Chondrocyte (in vitro differentiated cells): ENCODE results near the gene SYNPO2. TPM values are rescaled to one million over a fixed set of nuclear protein-coding genes. Genes with fewer than 3 reads are reported as not detected.
A peak's percentile ranks its signal among the peaks of the same experiment; 100 is the strongest.
"Not testable (repeated sequence)": the region's sequence is repeated elsewhere in the genome, so short reads cannot be mapped to it uniquely, and the experiment has no call there.

Source experiments
- DNase-seq: peaks from one replicate; pipeline ENCODE4 v3.0.0; 2021; ENCODE audit warnings: mixed read lengths, low spot score
- H3K27ac Mint-ChIP-seq: one replicate; pipeline ENCODE4 v1.8.0; 2021; ENCODE audit warnings: mild to moderate bottlenecking, moderate library complexity, mixed read lengths; ENCODE audit not compliant: unreplicated experiment
- H3K27me3 Mint-ChIP-seq: 2 replicates; pipeline ENCODE4 v1.8.0; 2021; ENCODE audit warnings: low read depth, mixed read lengths
- H3K36me3 Mint-ChIP-seq: 2 replicates; pipeline ENCODE4 v1.8.0; 2021; ENCODE audit warnings: low read depth, mixed read lengths
- H3K4me1 Mint-ChIP-seq: 2 replicates; pipeline ENCODE4 v1.8.0; 2021; ENCODE audit warnings: low read depth, mild to moderate bottlenecking, mixed read lengths
- H3K4me3 Mint-ChIP-seq: one replicate; pipeline ENCODE4 v1.8.0; 2021; ENCODE audit warnings: mild to moderate bottlenecking, moderate library complexity, mixed read lengths; ENCODE audit not compliant: unreplicated experiment
- H3K9me3 Mint-ChIP-seq: 2 replicates; pipeline ENCODE4 v1.8.0; 2021; ENCODE audit warnings: low read depth, mixed read lengths
- CTCF ChIP-seq: fragments of 200-600 bp; sonication (generic); IDR thresholded peaks from 2 replicates; pipeline ENCODE4 v1.5.0; 2021; ENCODE audit warnings: antibody characterized with exemption, mild to moderate bottlenecking, moderate library complexity
- total RNA-seq: library from RNA; stranded (reverse); gene quantifications from 3 replicates; pipeline ENCODE4 v1.2.1, GENCODE V29; 2021

The SYNPO2 gene
- total RNA-seq, 1 donor from 2014 or later, result 21.5 TPM

GRCh38 chr4:119005928-119006460 is 117.3 kb downstream of the SYNPO2 start:
- no peak for DNase-seq
- H3K4me1 Mint-ChIP-seq, result peaks cover 14% of the 10 kb centered on the region
- no peaks in the 10 kb centered on the region for H3K27me3 Mint-ChIP-seq
- no peak for TF ChIP-seq CTCF
- H3K36me3 Mint-ChIP-seq, result no peaks in the 10 kb centered on the region
- peaks cover 2% of the 10 kb centered on the region for H3K9me3 Mint-ChIP-seq
- H3K4me3 Mint-ChIP-seq, result no peak overlapping the region
- peak overlapping the region; percentile 13 for H3K27ac Mint-ChIP-seq

GRCh38 chr4:119008761-119009160 is 120.1 kb downstream of the SYNPO2 start:
- peaks cover 2% of the 10 kb centered on the region for H3K9me3 Mint-ChIP-seq
- peaks cover 4% of the 10 kb centered on the region for H3K4me1 Mint-ChIP-seq
- H3K4me3 Mint-ChIP-seq, result no peak overlapping the region
- no peak for DNase-seq
- no peak for TF ChIP-seq CTCF
- no peak overlapping the region for H3K27ac Mint-ChIP-seq
- H3K36me3 Mint-ChIP-seq, result no peaks in the 10 kb centered on the region
- no peaks in the 10 kb centered on the region for H3K27me3 Mint-ChIP-seq

- H3K27ac Mint-ChIP-seq, result not testable (repeated sequence)
These were observed 121.6 kb downstream of the SYNPO2 start for GRCh38 chr4:119010221-119010620.

GRCh38 chr4:119010909-119011606 is 122.4 kb downstream of the SYNPO2 start:
- no peaks in the 10 kb centered on the region for H3K9me3 Mint-ChIP-seq
- H3K36me3 Mint-ChIP-seq, result no peaks in the 10 kb centered on the region
- no peak for DNase-seq
- H3K4me3 Mint-ChIP-seq, result no peak overlapping the region
- TF ChIP-seq CTCF, result no peak
- no peaks in the 10 kb centered on the region for H3K27me3 Mint-ChIP-seq
- peaks cover 12% of the 10 kb centered on the region for H3K4me1 Mint-ChIP-seq
- no peak overlapping the region for H3K27ac Mint-ChIP-seq

More at GRCh38 chr4:119010221-119010620, 121.6 kb downstream of the SYNPO2 start:
- not testable (repeated sequence) for H3K4me3 Mint-ChIP-seq, H3K36me3 Mint-ChIP-seq, DNase-seq, H3K9me3 Mint-ChIP-seq, H3K4me1 Mint-ChIP-seq, H3K27me3 Mint-ChIP-seq

- Mint-ChIP-seq H3K27me3 (no peaks in the 10 kb centered on the region), H3K4me3 (no peak overlapping the region), H3K27ac (no peak overlapping the region), H3K9me3 (no peaks in the 10 kb centered on the region), H3K36me3 (no peaks in the 10 kb centered on the region), H3K4me1 (peaks cover 12% of the 10 kb centered on the region)
- no peak for TF ChIP-seq CTCF
- no peak for DNase-seq
These were observed 122.9 kb downstream of the SYNPO2 start for GRCh38 chr4:119011607-119011988.

- DNase-seq, result no peak
- H3K36me3 Mint-ChIP-seq, result no peaks in the 10 kb centered on the region
- peaks cover 25% of the 10 kb centered on the region for H3K4me1 Mint-ChIP-seq
- TF ChIP-seq CTCF, result no peak
- H3K27ac Mint-ChIP-seq, result no peak overlapping the region
- H3K27me3 Mint-ChIP-seq, result no peaks in the 10 kb centered on the region
- H3K4me3 Mint-ChIP-seq, result no peak overlapping the region
- H3K9me3 Mint-ChIP-seq, result peaks cover 4% of the 10 kb centered on the region
These were observed 126.0 kb downstream of the SYNPO2 start for GRCh38 chr4:119014658-119015057.
